Astrocyte of the cerebellum (primary cell): Measurements from ENCODE around the gene FTCD.

Experiments used
- DNase-seq: peaks from one replicate; pipeline ENCODE4 v3.0.0-alpha.2; 2011; ENCODE audit warnings: low read depth
- H3K4me3 ChIP-seq: 2 replicates; pipeline ENCODE4 v1.5.1; 2011; ENCODE audit warnings: mild to moderate bottlenecking, low read depth, low read length, moderate library complexity
- in situ Hi-C: cut with HindIII; loops from 2 replicates; pipeline ENCODE4 v1.10.0; 2017; ENCODE audit warnings: low sequenced_read_pairs
- TF ChIP-seq, protein P1 (sequence below): IDR thresholded peaks from 2 replicates; pipeline ENCODE4 v1.5.1; 2012; ENCODE audit warnings: low read length, low read depth, moderate library complexity, mild to moderate bottlenecking; ENCODE audit errors: missing control alignments

Gene FTCD

DNA sequence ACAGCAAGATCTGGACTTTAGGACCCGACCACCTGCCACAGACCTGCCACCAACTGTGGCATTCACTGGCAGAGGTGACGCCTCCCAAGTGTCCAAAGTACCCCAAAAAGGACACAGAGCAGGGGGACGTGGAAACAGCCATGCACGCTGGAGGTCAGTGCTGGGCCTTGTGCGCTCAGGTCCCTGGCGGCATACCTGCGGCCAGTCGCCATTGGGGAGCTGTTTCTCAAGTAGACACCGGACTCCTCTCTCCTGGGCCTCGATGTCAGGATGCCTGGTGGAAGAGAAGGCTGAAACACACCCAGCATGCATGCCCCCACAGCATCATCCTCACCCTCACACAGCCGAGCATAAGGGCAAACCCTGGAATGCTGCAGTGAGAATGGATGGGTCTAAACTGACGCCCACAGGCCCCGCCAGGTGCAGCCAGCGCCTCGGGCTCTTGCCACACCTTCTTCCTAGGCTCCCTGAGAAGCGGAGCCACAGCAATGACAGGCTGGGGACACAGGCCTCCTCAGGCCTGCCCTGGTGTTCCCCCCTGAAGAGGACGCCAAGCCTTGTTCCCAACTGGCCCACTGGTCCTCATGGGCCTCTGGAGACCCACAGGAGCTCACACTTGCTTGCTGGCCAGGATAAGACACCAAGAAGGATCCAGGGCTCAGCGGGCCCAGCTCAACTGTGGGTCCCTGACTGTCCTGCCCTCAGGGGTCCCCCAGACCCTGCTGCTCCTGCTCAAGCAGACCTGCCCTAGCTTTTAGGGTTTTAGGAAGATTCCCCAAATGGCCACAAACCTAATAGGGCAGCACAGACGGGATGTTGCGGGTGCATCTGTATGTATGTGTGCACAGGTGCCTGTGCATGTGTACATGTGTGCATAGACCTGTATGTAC, 36.6 kb upstream of the FTCD start:
- in situ Hi-C loops, result no loop called here
- H3K4me3 ChIP-seq, result no peak overlapping the region
- TF ChIP-seq, protein P1, sequence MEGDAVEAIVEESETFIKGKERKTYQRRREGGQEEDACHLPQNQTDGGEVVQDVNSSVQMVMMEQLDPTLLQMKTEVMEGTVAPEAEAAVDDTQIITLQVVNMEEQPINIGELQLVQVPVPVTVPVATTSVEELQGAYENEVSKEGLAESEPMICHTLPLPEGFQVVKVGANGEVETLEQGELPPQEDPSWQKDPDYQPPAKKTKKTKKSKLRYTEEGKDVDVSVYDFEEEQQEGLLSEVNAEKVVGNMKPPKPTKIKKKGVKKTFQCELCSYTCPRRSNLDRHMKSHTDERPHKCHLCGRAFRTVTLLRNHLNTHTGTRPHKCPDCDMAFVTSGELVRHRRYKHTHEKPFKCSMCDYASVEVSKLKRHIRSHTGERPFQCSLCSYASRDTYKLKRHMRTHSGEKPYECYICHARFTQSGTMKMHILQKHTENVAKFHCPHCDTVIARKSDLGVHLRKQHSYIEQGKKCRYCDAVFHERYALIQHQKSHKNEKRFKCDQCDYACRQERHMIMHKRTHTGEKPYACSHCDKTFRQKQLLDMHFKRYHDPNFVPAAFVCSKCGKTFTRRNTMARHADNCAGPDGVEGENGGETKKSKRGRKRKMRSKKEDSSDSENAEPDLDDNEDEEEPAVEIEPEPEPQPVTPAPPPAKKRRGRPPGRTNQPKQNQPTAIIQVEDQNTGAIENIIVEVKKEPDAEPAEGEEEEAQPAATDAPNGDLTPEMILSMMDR, result no peak
- no peak for DNase-seq

- DNase-seq, result peak; percentile 68
- H3K4me3 ChIP-seq, result no peak overlapping the region
- TF ChIP-seq, protein P1, result no peak
- in situ Hi-C loops, result no loop called here
Observed at GRCh38 chr21:46191257-46191685, 35.9 kb upstream of the FTCD start.

DNA sequence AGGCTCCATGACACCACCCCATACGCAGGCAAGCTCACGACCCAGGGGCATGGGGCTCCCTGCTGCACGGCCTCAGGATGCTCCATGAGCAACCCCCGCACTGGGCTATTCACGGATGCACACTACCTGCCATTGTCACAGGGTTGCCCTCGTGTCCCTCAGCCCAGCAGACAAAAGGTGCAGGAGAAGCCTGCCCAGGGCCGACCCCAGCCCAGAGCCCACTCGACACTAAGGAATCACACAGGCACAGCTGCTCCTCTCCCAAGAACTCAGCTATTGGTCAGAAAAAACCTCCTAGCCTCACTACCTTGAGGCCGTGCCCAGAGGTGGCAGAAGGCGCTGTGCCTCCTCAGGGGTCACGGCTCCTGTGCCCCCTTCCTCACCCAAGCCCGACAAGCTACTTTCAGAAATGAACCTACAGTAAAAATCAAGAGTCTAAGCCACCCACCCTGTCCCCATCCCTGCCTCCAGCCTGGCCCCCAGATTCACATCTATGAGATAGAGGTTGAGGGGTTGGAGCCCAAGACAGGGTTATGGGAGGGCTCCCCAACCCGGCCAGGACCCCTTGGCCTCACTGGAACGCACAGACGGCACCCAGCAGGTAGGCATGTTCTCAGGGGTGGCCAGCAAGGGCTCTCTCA, 35.2 kb upstream of the FTCD start:
- TF ChIP-seq, protein P1, result no peak
- no peak for DNase-seq
- in situ Hi-C loops, result no loop called here
- no peak overlapping the region for H3K4me3 ChIP-seq

DNA sequence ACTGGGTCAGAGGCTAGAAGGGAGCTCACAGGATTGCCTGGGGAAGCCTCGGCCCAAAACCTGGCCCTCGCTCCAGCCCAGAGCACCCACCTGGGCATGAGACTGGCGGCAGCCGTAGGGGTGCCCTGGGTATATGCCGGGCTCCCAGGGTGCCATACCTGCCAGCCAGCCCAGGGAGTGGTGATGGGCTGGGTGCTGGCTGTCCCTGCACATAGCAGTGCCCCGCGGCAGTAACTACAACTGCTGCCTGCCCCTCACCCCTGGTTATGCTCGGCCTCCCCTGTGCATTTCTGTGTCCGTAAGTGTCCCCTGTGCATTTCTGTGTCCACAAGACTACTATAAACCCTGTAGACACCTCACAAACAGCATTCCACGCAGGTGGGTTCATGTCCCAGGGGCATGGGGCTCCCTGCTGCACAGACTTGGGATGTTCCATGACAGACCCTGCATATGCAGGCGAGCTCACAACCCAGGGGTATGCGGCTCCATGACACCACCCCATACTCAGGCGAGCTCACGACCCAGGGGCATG, 34.6 kb upstream of the FTCD start:
- no peak for DNase-seq
- in situ Hi-C loops, result no loop called here
- no peak overlapping the region for H3K4me3 ChIP-seq
- TF ChIP-seq, protein P1, result no peak

- H3K4me3 ChIP-seq, result no peak overlapping the region
- in situ Hi-C loops, result no loop called here
- TF ChIP-seq, protein P1, result no peak
- no peak for DNase-seq
Observed at GRCh38 chr21:46189213-46189958, 34.0 kb upstream of the FTCD start.
